ENCODE results near the gene ACR. TPM values are rescaled to one million over a fixed set of nuclear protein-coding genes. Genes with fewer than 3 reads are reported as not detected.

ACR gene
- total RNA-seq, 1 donor from 2014 or later = not detected

- no peak for DNase-seq
- H3K27me3 Mint-ChIP-seq = no peaks in the 10 kb centered on the region
- intact Hi-C loops (cut with micrococcal nuclease) = no loop called here
- ATAC-seq (ENCODE audit: low read depth) = no peak
- TF ChIP-seq, protein P1, sequence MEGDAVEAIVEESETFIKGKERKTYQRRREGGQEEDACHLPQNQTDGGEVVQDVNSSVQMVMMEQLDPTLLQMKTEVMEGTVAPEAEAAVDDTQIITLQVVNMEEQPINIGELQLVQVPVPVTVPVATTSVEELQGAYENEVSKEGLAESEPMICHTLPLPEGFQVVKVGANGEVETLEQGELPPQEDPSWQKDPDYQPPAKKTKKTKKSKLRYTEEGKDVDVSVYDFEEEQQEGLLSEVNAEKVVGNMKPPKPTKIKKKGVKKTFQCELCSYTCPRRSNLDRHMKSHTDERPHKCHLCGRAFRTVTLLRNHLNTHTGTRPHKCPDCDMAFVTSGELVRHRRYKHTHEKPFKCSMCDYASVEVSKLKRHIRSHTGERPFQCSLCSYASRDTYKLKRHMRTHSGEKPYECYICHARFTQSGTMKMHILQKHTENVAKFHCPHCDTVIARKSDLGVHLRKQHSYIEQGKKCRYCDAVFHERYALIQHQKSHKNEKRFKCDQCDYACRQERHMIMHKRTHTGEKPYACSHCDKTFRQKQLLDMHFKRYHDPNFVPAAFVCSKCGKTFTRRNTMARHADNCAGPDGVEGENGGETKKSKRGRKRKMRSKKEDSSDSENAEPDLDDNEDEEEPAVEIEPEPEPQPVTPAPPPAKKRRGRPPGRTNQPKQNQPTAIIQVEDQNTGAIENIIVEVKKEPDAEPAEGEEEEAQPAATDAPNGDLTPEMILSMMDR (IDR thresholded peaks at IDR 0.05) = no peak
- ChIA-PET CTCF (no interaction called here), POLR2A (no interaction called here)
- H3K9me3 Mint-ChIP-seq = no peaks in the 10 kb centered on the region
- H3K4me3 Mint-ChIP-seq = no peak overlapping the region
- H3K4me1 Mint-ChIP-seq = no peaks in the 10 kb centered on the region
- H3K36me3 Mint-ChIP-seq (ENCODE audit: low read depth) = no peaks in the 10 kb centered on the region
- H3K27ac Mint-ChIP-seq = no peak overlapping the region
Measured at GRCh38 chr22:50710886-50711285, 27.1 kb upstream of the ACR start.

GRCh38 chr22:50711446-50712340, 26.3 kb upstream of the ACR start:
- TF ChIP-seq, protein P1 (IDR thresholded peaks at IDR 0.05) = no peak
- CTCF ChIA-PET = no interaction called here
- intact Hi-C loops (cut with micrococcal nuclease) = no loop called here

DNA sequence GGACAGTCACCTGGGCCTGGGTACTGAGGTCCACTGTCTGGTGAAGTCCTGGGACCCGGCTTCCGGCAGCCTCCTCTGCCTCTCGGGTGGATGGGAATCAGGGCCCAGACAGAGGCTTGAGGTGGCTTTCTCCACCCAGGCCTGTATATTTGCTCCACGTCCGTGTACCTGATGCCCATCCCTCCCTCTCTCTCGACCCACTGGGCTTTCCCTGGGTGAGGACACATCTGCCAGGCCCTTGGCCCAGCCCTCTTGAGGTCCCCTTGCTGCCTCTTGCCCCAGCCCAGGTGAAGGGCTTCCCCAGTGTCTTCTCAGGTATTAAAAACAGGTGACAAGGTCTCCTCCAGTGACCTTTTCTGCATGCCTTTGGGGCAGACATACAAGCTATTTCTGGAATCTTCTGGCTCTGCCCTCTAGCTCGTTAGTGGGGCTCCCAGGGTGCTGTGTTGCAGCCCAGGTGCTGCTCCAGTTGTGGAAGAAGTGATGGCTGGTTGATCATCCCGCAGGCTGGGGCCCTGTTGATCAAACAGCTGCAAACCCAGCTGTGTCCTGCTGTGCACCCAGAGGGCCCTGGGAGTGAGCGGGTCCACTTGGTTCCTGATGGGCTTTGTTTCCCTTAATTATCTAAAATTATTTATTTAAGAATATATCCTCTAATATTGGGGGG, 25.5 kb upstream of the ACR start:
- Mint-ChIP-seq H3K4me3 (no peak overlapping the region), H3K36me3 (ENCODE audit: low read depth) (no peaks in the 10 kb centered on the region), H3K9me3 (no peaks in the 10 kb centered on the region), H3K4me1 (no peaks in the 10 kb centered on the region), H3K27ac (no peak overlapping the region), H3K27me3 (no peaks in the 10 kb centered on the region)
- ChIA-PET CTCF (no interaction called here), POLR2A (no interaction called here)
- intact Hi-C loops (cut with micrococcal nuclease) = no loop called here
- DNase-seq (no peak), ATAC-seq (ENCODE audit: low read depth) (no peak)
- TF ChIP-seq, protein P1 (IDR thresholded peaks at IDR 0.05) = no peak

More at GRCh38 chr22:50711446-50712340, 26.3 kb upstream of the ACR start:
- H3K27me3 Mint-ChIP-seq = no peaks in the 10 kb centered on the region
- no peak overlapping the region for H3K27ac Mint-ChIP-seq
- no peaks in the 10 kb centered on the region for H3K9me3 Mint-ChIP-seq
- H3K36me3 Mint-ChIP-seq (ENCODE audit: low read depth) = no peaks in the 10 kb centered on the region
- H3K4me3 Mint-ChIP-seq = no peak overlapping the region
- POLR2A ChIA-PET = no interaction called here
- DNase-seq (no peak), ATAC-seq (ENCODE audit: low read depth) (no peak)
- no peaks in the 10 kb centered on the region for H3K4me1 Mint-ChIP-seq

GRCh38 chr22:50713008-50713385, 25.0 kb upstream of the ACR start:
- Mint-ChIP-seq H3K27me3 (no peaks in the 10 kb centered on the region), H3K27ac (no peak overlapping the region), H3K4me3 (no peak overlapping the region), H3K4me1 (no peaks in the 10 kb centered on the region), H3K9me3 (no peaks in the 10 kb centered on the region), H3K36me3 (ENCODE audit: low read depth) (no peaks in the 10 kb centered on the region)
- ChIA-PET POLR2A (no interaction called here), CTCF (no interaction called here)
- DNase-seq (no peak), ATAC-seq (ENCODE audit: low read depth) (no peak)
- intact Hi-C loops (cut with micrococcal nuclease) = no loop called here
- TF ChIP-seq, protein P1 (IDR thresholded peaks at IDR 0.05) = no peak

GRCh38 chr22:50713571-50714056, 24.4 kb upstream of the ACR start:
- POLR2A ChIA-PET = no interaction called here
- ATAC-seq (ENCODE audit: low read depth) = no peak
- H3K4me3 Mint-ChIP-seq = no peak overlapping the region
- TF ChIP-seq, protein P1 (IDR thresholded peaks at IDR 0.05) = no peak
- intact Hi-C loops (cut with micrococcal nuclease) = no loop called here
- H3K27ac Mint-ChIP-seq = no peak overlapping the region
- CTCF ChIA-PET = no interaction called here
- no peaks in the 10 kb centered on the region for H3K36me3 Mint-ChIP-seq (ENCODE audit: low read depth)
- H3K4me1 Mint-ChIP-seq = no peaks in the 10 kb centered on the region
- DNase-seq = no peak
- H3K9me3 Mint-ChIP-seq = no peaks in the 10 kb centered on the region
- H3K27me3 Mint-ChIP-seq = no peaks in the 10 kb centered on the region
